Tibial nerve (tissue), 3 donors: ENCODE results near the gene PXN.

Experiments
- CTCF ChIP-seq, 5 experiments: fragments of 200-600 bp in 3 of 5; fragments of 450-650 bp in 2 of 5; sonication (generic) in 3 of 5; IDR thresholded peaks; one replicate each; pipeline ENCODE4 v1.5.1; 2016 to 2019; ENCODE audit warnings: antibody characterized with exemption in 5 of 5, mild to moderate bottlenecking in 3 of 5, moderate library complexity in 2 of 5
- POLR2A ChIP-seq, 2 donors: fragments of 450-650 bp; IDR thresholded peaks; one replicate each; pipeline ENCODE4 v1.6.1; 2017; ENCODE audit warnings: antibody characterized with exemption in 2 of 2, mild to moderate bottlenecking in 2 of 2, moderate library complexity in 2 of 2

- no peak for TF ChIP-seq POLR2A (IDR thresholded peaks at IDR 0.05)
- TF ChIP-seq CTCF (IDR thresholded peaks at IDR 0.05): no peak
Observed at GRCh38 chr12:120206228-120206627, 59.3 kb downstream of the PXN start.
